ENCODE results near the gene PRR12.
A peak's percentile ranks its signal among the peaks of the same experiment; 100 is the strongest.

Gene PRR12

GRCh38 chr19:49579193-49579592, 11.8 kb upstream of the PRR12 start:
- H2AFZ ChIP-seq (ENCODE audit: low read depth, low read length) = no peak overlapping the region
- peaks cover 21% of the 10 kb centered on the region for H3K4me1 ChIP-seq (ENCODE audit: insufficient read depth, low read length)
- H3K27me3 ChIP-seq (ENCODE audit: insufficient read depth, low read length, poor library complexity) = no peaks in the 10 kb centered on the region
- peak overlapping the region; percentile 81 for H3K4me2 ChIP-seq (ENCODE audit: insufficient read depth, low read length)
- H3K79me2 ChIP-seq (ENCODE audit: insufficient read depth, low read length) = peaks cover 50% of the 10 kb centered on the region
- H3K9me3 ChIP-seq (ENCODE audit: insufficient read depth, low read length, severe bottlenecking) = no peaks in the 10 kb centered on the region
- no peak overlapping the region for H3K27ac ChIP-seq (ENCODE audit: low read length)
- H3K9ac ChIP-seq (ENCODE audit: low read depth, low read length) = peak overlapping the region; percentile 60
- peaks cover 8% of the 10 kb centered on the region; the same call in 1 of the 2 replicates for H4K20me1 ChIP-seq (ENCODE audit: insufficient read depth, low read length)
- peak overlapping the region in 1 of 2 experiments; percentile 67; a peak in 1 of 4 replicates for H3K4me3 ChIP-seq (ENCODE audit: low read depth in 1 of 2, low read length in 2 of 2)
- DNase-seq (no peak), ATAC-seq (ENCODE audit: insufficient read depth, low read depth) (no peak)
- peaks cover 20% of the 10 kb centered on the region for H3K36me3 ChIP-seq (ENCODE audit: insufficient read depth, low read length)
- TF ChIP-seq EZH2 (IDR thresholded peaks at IDR 0.05; ENCODE audit: borderline replicate concordance, low read depth, low read length, severe bottlenecking) (no peak), CTCF (IDR thresholded peaks at IDR 0.05; ENCODE audit: borderline replicate concordance, extremely low read depth, low read length, poor library complexity, severe bottlenecking) (no peak)

- Histone ChIP-seq H3K27ac (ENCODE audit: low read length) (peak overlapping the region; percentile 81), H3K4me1 (ENCODE audit: insufficient read depth, low read length) (peaks cover 21% of the 10 kb centered on the region), H3K4me2 (ENCODE audit: insufficient read depth, low read length) (peak overlapping the region; percentile 81), H3K9me3 (ENCODE audit: insufficient read depth, low read length, severe bottlenecking) (no peaks in the 10 kb centered on the region), H3K9ac (ENCODE audit: low read depth, low read length) (peak overlapping the region; percentile 60), H3K79me2 (ENCODE audit: insufficient read depth, low read length) (peaks cover 46% of the 10 kb centered on the region), H3K27me3 (ENCODE audit: insufficient read depth, low read length, poor library complexity) (no peaks in the 10 kb centered on the region), H3K36me3 (ENCODE audit: insufficient read depth, low read length) (peaks cover 16% of the 10 kb centered on the region), H2AFZ (ENCODE audit: low read depth, low read length) (peak overlapping the region; percentile 72), H4K20me1 (ENCODE audit: insufficient read depth, low read length) (0 out of 2 replicates have a peak, but pooled peaks cover 5% of the 10 kb centered on the region), H3K4me3 (ENCODE audit: low read depth in 1 of 2, low read length in 2 of 2) (peak overlapping the region; percentile 37 to 67)
- no peak for DNase-seq
- ATAC-seq (ENCODE audit: insufficient read depth, low read depth) = peak; percentile 6; the same call in 1 of the 3 replicates
- TF ChIP-seq EZH2 (IDR thresholded peaks at IDR 0.05; ENCODE audit: borderline replicate concordance, low read depth, low read length, severe bottlenecking) = no peak
- no peak for TF ChIP-seq CTCF (IDR thresholded peaks at IDR 0.05; ENCODE audit: borderline replicate concordance, extremely low read depth, low read length, poor library complexity, severe bottlenecking)
Measured at GRCh38 chr19:49579947-49580263, 11.1 kb upstream of the PRR12 start.

DNA sequence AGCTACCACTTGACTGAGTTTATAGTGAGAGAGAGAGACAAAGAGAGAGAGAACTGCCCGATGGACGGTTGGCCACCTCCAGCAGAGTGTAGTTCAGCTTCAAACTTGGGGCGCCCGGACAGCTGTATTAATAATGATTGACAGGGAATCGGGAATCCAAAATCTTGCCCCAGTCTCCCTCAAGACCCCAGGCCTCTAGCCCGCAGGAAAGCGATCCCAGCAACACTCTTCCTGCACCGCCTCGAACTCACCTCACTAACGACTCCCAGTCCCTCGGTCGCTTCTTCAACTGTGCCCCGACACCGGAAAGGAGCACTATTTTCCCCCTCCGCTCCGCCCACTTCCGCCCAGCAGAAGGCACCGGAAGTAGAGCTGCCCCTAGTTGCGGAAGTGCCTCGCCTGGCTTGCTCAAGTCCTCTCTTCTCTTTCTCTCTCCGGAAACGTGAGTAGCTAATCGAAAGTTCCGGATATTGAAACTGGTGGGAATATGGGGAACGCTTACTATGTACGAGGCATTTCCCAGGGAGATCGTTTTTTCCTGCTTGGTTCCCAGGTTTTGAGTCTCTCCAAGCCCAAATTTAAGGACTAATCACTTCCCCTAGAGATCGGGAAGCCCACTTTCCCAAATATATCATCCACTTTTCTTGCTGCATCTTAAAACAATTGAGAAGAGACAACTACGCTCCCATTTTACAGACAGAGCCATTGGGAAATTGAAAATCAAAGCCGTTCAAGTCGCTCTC, 10.5 kb upstream of the PRR12 start, which contains the start of gene NOSIP:
NOSIP (minus strand) TSS at position 293 of the 743 bp plus-strand sequence. CDS start 19,865 bp downstream, outside the sequence.
- Histone ChIP-seq H3K79me2 (ENCODE audit: insufficient read depth, low read length) (peaks cover 41% of the 10 kb centered on the region), H3K9ac (ENCODE audit: low read depth, low read length) (peak within 1 kb of the TSS; percentile 60), H3K4me2 (ENCODE audit: insufficient read depth, low read length) (peak within 1 kb of the TSS; percentile 81), H3K36me3 (ENCODE audit: insufficient read depth, low read length) (peaks cover 11% of the 10 kb centered on the region), H2AFZ (ENCODE audit: low read depth, low read length) (peak within 1 kb of the TSS; percentile 92), H3K9me3 (ENCODE audit: insufficient read depth, low read length, severe bottlenecking) (no peaks in the 10 kb centered on the region), H3K4me3 (ENCODE audit: low read depth in 1 of 2, low read length in 2 of 2) (peak within 1 kb of the TSS; percentile 37 to 67), H3K27ac (ENCODE audit: low read length) (peak within 1 kb of the TSS; percentile 81), H3K27me3 (ENCODE audit: insufficient read depth, low read length, poor library complexity) (no peaks in the 10 kb centered on the region), H3K4me1 (ENCODE audit: insufficient read depth, low read length) (peaks cover 21% of the 10 kb centered on the region), H4K20me1 (ENCODE audit: insufficient read depth, low read length) (0 out of 2 replicates have a peak, but pooled peaks cover 2% of the 10 kb centered on the region)
- DNase-seq (peak; percentile 97), ATAC-seq (ENCODE audit: insufficient read depth, low read depth) (peak; percentile 98)
- TF ChIP-seq EZH2 (IDR thresholded peaks at IDR 0.05; ENCODE audit: borderline replicate concordance, low read depth, low read length, severe bottlenecking) (no peak), CTCF (IDR thresholded peaks at IDR 0.05; ENCODE audit: borderline replicate concordance, extremely low read depth, low read length, poor library complexity, severe bottlenecking) (no peak)
